GM10847 (cell line): ENCODE measurements around the gene PTER.

Experiments used
- POLR2A ChIP-seq: IDR thresholded peaks from 2 replicates; pipeline ENCODE4 v1.6.1; 2011; ENCODE audit not compliant: insufficient read length; ENCODE audit errors: extremely low read depth

Gene PTER

GRCh38 chr10:16436758-16437539 is at the start of gene PTER:
PTER (plus strand) TSS chr10:16437010; CDS start chr10:16484385, 47,375 bp downstream.
- TF ChIP-seq POLR2A: peak; percentile 26

GRCh38 chr10:16392531-16393069 is 44.2 kb upstream of the PTER start:
- no peak for TF ChIP-seq POLR2A

- TF ChIP-seq POLR2A: no peak
Observed at GRCh38 chr10:16393271-16393858, 43.4 kb upstream of the PTER start.

GRCh38 chr10:16401416-16401815 is 35.4 kb upstream of the PTER start:
- no peak for TF ChIP-seq POLR2A

- no peak for TF ChIP-seq POLR2A
Observed at GRCh38 chr10:16408379-16408778, 28.4 kb upstream of the PTER start.

- no peak for TF ChIP-seq POLR2A
Observed at GRCh38 chr10:16417341-16417740, 19.5 kb upstream of the PTER start.

GRCh38 chr10:16423599-16423998 is 13.2 kb upstream of the PTER start:
- no peak for TF ChIP-seq POLR2A

- TF ChIP-seq POLR2A: no peak
Observed at GRCh38 chr10:16425449-16425848, 11.4 kb upstream of the PTER start.

GRCh38 chr10:16429539-16429938 is 7.3 kb upstream of the PTER start:
- no peak for TF ChIP-seq POLR2A

GRCh38 chr10:16436367-16436757 is 448 bp upstream of the PTER start:
- TF ChIP-seq POLR2A: no peak

GRCh38 chr10:16437540-16437894 is 707 bp downstream of the PTER start:
- TF ChIP-seq POLR2A: no peak

GRCh38 chr10:16439295-16439694 is 2.5 kb downstream of the PTER start:
- TF ChIP-seq POLR2A: no peak

GRCh38 chr10:16440396-16441133 is 3.8 kb downstream of the PTER start:
- TF ChIP-seq POLR2A: no peak

- TF ChIP-seq POLR2A: no peak
Observed at GRCh38 chr10:16441173-16441840, 4.5 kb downstream of the PTER start.

GRCh38 chr10:16442914-16443313 is 6.1 kb downstream of the PTER start:
- TF ChIP-seq POLR2A: no peak
